Ishikawa (cell line): ENCODE data around the gene GRAMD4.

Experiments
- CEBPB ChIP-seq: IDR thresholded peaks from 2 replicates; pipeline ENCODE4 v1.6.1; 2012
- CREB1 ChIP-seq: IDR thresholded peaks from 2 replicates; pipeline ENCODE4 v1.6.1; 2012; ENCODE audit warnings: low read depth
- EGR1 ChIP-seq: IDR thresholded peaks from 2 replicates; pipeline ENCODE4 v1.6.1; 2012
- EP300 ChIP-seq: IDR thresholded peaks from 2 replicates; pipeline ENCODE4 v1.6.1; 2012; ENCODE audit warnings: borderline replicate concordance
- FOXM1 ChIP-seq: IDR thresholded peaks from 2 replicates; pipeline ENCODE4 v1.6.1; 2012; ENCODE audit warnings: low read depth, borderline replicate concordance
- NFIC ChIP-seq: IDR thresholded peaks from 2 replicates; pipeline ENCODE4 v1.6.1; 2012
- RAD21 ChIP-seq: IDR thresholded peaks from 2 replicates; pipeline ENCODE4 v1.6.1; 2012; ENCODE audit warnings: low read depth
- TAF1 ChIP-seq: IDR thresholded peaks from 2 replicates; pipeline ENCODE4 v1.6.1; 2012; ENCODE audit warnings: low read depth, mild to moderate bottlenecking
- TCF12 ChIP-seq: IDR thresholded peaks from 2 replicates; pipeline ENCODE4 v1.6.1; 2012; ENCODE audit warnings: low read depth
- TEAD4 ChIP-seq: IDR thresholded peaks from 2 replicates; pipeline ENCODE4 v1.6.1; 2012
- YY1 ChIP-seq: IDR thresholded peaks from 2 replicates; pipeline ENCODE4 v1.6.1; 2012; ENCODE audit warnings: low read depth
- ZBTB7A ChIP-seq: IDR thresholded peaks from 2 replicates; pipeline ENCODE4 v1.6.1; 2012; ENCODE audit warnings: low read depth
- TF ChIP-seq, protein P1 (sequence below): IDR thresholded peaks from 2 replicates; pipeline ENCODE4 v1.6.1; 2012
- TF ChIP-seq, protein P2 (sequence below): IDR thresholded peaks from 2 replicates; pipeline ENCODE4 v1.6.1; 2012; ENCODE audit warnings: low read depth, mild to moderate bottlenecking
- TF ChIP-seq, protein P3 (sequence below): IDR thresholded peaks from 2 replicates; pipeline ENCODE4 v1.6.1; 2012

GRAMD4 gene

DNA sequence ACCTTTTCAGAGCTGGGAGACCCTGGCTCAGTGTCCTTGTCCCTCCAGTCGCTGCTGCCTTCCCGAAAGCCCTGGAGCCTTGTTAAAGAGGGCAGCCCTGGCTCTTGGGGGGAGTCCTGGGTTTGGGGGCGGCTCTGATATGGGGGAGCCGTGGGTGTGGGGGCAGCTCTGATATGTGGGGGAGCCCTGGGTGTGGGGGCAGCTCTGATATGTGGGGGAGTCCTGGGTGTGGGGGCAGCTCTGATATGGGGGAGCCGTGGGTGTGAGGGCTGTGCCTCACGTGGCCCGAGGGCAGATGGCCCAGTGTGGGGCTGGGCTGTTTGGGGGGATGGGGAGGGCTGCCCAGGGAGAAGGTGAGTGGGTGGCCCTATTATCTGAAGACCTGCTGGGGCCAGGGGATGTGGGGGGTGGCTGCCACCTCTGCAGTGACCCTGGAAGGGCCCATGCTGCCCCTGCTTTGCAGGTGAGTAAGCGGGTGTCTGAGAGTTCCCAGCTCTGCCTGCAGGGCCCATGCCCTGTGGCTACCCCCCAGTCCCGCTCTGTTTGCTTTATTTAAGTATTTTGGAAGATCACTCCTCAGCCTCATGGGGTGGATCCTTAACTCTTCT is 30.9 kb upstream of the GRAMD4 start:
- TF ChIP-seq CEBPB = no peak
- TF ChIP-seq, protein P1, sequence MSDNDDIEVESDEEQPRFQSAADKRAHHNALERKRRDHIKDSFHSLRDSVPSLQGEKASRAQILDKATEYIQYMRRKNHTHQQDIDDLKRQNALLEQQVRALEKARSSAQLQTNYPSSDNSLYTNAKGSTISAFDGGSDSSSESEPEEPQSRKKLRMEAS = no peak
- no peak for TF ChIP-seq CREB1
- TF ChIP-seq FOXM1 = no peak

DNA sequence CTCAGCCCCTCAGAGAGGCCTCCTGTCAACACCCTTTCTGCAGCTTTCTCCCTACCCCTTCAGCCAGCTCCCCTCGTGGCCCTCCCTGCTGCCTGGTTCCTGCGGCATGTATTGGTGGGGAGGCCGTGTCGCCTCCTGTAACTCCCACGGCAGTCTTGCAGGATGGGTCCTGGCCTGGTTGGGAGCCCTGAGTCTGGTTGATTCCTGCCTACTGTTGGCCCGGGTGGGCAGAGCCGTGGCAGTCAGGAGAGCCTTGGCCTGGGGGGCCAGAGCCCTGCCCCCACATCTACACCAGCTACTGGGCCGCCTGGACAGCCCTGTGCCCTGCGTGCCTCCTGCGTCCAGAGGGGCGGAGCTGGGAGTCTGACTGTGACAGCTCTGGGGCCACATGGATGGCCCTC is 30.3 kb upstream of the GRAMD4 start:
- TF ChIP-seq, protein P2, sequence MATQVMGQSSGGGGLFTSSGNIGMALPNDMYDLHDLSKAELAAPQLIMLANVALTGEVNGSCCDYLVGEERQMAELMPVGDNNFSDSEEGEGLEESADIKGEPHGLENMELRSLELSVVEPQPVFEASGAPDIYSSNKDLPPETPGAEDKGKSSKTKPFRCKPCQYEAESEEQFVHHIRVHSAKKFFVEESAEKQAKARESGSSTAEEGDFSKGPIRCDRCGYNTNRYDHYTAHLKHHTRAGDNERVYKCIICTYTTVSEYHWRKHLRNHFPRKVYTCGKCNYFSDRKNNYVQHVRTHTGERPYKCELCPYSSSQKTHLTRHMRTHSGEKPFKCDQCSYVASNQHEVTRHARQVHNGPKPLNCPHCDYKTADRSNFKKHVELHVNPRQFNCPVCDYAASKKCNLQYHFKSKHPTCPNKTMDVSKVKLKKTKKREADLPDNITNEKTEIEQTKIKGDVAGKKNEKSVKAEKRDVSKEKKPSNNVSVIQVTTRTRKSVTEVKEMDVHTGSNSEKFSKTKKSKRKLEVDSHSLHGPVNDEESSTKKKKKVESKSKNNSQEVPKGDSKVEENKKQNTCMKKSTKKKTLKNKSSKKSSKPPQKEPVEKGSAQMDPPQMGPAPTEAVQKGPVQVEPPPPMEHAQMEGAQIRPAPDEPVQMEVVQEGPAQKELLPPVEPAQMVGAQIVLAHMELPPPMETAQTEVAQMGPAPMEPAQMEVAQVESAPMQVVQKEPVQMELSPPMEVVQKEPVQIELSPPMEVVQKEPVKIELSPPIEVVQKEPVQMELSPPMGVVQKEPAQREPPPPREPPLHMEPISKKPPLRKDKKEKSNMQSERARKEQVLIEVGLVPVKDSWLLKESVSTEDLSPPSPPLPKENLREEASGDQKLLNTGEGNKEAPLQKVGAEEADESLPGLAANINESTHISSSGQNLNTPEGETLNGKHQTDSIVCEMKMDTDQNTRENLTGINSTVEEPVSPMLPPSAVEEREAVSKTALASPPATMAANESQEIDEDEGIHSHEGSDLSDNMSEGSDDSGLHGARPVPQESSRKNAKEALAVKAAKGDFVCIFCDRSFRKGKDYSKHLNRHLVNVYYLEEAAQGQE = no peak
- no peak for TF ChIP-seq CEBPB
- TF ChIP-seq TEAD4 = no peak
- no peak for TF ChIP-seq TCF12
- no peak for TF ChIP-seq EP300
- no peak for TF ChIP-seq NFIC
- no peak for TF ChIP-seq TAF1
- TF ChIP-seq, protein P3, sequence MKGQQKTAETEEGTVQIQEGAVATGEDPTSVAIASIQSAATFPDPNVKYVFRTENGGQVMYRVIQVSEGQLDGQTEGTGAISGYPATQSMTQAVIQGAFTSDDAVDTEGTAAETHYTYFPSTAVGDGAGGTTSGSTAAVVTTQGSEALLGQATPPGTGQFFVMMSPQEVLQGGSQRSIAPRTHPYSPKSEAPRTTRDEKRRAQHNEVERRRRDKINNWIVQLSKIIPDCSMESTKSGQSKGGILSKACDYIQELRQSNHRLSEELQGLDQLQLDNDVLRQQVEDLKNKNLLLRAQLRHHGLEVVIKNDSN = no peak
- TF ChIP-seq FOXM1 = no peak
- no peak for TF ChIP-seq EGR1
- TF ChIP-seq ZBTB7A = no peak
- TF ChIP-seq YY1 = no peak
- TF ChIP-seq, protein P1 = no peak

DNA sequence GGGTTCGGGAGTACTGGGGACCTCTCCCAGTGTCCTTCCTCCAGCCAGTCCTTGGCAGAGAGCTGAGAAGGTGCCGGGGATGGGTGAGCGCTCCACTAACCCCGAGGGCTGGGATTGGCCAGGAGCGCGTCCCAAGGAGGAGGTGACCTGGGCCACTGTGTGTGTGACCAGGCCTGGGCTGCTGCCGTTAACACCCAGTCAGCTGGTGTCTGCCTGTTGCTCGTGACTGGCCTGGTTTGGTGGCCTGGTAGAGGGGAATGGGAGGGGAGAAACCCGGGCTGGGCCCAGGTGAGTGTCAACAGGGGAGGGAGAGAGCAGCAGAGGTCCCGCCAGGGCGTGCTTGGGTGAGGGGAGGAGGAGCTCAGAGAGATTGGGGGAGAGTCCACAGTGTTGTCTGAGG is 29.9 kb upstream of the GRAMD4 start:
- no peak for TF ChIP-seq EP300

DNA sequence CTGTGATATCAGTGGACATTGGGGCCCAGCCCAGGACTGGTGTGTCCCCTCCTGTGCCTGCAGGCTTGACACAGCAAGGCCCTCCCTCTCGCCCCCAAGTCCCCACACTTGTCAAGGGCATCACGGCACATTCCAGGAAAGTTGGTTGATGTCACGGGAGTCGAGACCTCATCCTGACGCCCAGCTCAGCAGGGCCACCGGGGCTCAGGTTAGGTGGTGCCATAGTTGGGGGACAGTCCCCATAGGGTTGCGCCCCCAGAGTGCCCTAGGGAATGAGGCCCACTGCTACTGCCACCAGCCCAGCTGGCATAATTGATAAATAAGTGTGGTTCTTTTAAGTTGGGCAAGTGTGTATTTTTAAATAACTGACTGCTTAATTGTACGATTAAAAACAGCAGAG is 28.3 kb upstream of the GRAMD4 start:
- TF ChIP-seq, protein P3 = no peak
- TF ChIP-seq RAD21 (no peak), FOXM1 (no peak), YY1 (no peak), TAF1 (no peak), ZBTB7A (no peak), CREB1 (no peak), EGR1 (no peak), EP300 (no peak), NFIC (no peak), TCF12 (no peak), CEBPB (no peak), TEAD4 (no peak)
- TF ChIP-seq, protein P1 = no peak
- TF ChIP-seq, protein P2 = no peak

DNA sequence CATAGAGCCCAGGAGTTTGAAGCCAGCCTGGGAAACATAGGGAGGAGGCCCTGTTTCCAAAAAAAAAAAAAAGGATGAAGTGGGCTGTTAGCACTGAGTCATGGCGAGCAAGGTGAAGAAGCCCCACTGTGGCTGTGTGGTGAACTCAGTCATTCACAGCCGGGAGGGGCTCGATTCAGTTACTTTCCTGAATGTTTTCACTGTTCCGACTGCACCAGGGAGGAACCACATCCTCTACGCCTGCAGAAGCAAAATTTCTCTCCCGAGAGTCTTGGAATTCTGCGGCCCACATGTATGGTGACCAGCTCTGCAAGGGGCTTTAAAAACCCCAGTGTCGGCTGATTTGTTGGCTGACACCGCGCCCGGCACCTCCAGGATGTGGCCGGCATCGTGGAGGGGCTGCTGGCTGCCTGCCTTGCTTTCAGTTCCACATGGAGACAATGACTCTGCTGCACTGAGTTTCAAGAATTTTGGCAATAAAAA is 27.8 kb upstream of the GRAMD4 start:
- no peak for TF ChIP-seq NFIC
- no peak for TF ChIP-seq TEAD4
- no peak for TF ChIP-seq CEBPB
- TF ChIP-seq ZBTB7A = no peak
- no peak for TF ChIP-seq TCF12
- TF ChIP-seq CREB1 = no peak

DNA sequence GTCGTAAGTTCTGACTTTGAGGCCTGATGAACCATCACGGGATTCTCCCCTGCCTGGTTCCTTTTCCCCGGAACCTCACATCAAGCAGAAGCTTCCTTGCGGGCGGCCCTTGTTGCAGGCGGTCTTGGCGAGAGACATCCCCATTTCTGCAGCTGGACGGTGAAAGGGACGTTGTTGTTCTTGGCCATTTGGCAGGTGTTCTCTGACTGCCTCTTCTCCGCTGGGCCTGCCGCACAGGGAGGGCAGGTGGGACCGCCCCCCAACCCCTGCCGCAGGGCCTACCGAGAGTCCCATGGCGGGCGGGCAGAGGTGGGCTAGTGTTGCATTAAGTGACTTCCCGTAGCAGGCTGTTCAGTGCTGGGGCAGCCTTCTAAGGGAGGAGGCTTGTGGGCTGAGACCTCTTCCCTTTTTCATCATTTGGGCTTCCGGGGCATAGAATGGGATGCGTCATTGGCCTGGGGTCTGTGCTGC is 26.9 kb upstream of the GRAMD4 start:
- TF ChIP-seq, protein P1 = no peak
- no peak for TF ChIP-seq NFIC
- TF ChIP-seq TCF12 = no peak
- TF ChIP-seq CREB1 = no peak
- TF ChIP-seq, protein P2 = no peak
- TF ChIP-seq TEAD4 = no peak
- no peak for TF ChIP-seq FOXM1
- TF ChIP-seq CEBPB = no peak
- TF ChIP-seq YY1 = no peak
- no peak for TF ChIP-seq RAD21
- no peak for TF ChIP-seq ZBTB7A
- TF ChIP-seq, protein P3 = no peak
- TF ChIP-seq TAF1 = no peak
- TF ChIP-seq EP300 = no peak
- TF ChIP-seq EGR1 = no peak
